WTC11 (cell line): ENCODE results near the gene UBA1. TPM values are rescaled to one million over a fixed set of nuclear protein-coding genes. Genes with fewer than 3 reads are reported as not detected.

Experiments used
- ATAC-seq: fragments of 200-7000 bp; cut with Tn5 transposase; 2 replicates; pipeline ENCODE4 v1.10.0; 2021; ENCODE audit warnings: mild to moderate bottlenecking, moderate library complexity
- CTCF ChIA-PET: fragments of 300-600 bp; sonication (Branson Sonifier 250); formaldehyde crosslinking; loops from one replicate; lab custom pipeline; 2021; ENCODE audit warnings: antibody characterized with exemption; lab: Charles Lee
- POLR2A ChIA-PET: fragments of 350-600 bp; sonication (Branson Sonifier 250); formaldehyde crosslinking; loops from one replicate; lab custom pipeline; 2021; ENCODE audit warnings: antibody characterized with exemption; lab: Charles Lee
- DNase-seq: peaks from one replicate; pipeline ENCODE4 v3.0.0; 2021; ENCODE audit warnings: low spot score
- H3K27ac Mint-ChIP-seq: 2 replicates; pipeline ENCODE4 v1.8.0; 2021; ENCODE audit warnings: mixed read lengths
- H3K27me3 Mint-ChIP-seq: 2 replicates; pipeline ENCODE4 v1.8.0; 2021; ENCODE audit warnings: low read depth, mild to moderate bottlenecking, moderate library complexity, mixed read lengths
- H3K36me3 Mint-ChIP-seq: 2 replicates; pipeline ENCODE4 v1.8.0; 2021; ENCODE audit warnings: mixed read lengths
- H3K4me1 Mint-ChIP-seq: 2 replicates; pipeline ENCODE4 v1.8.0; 2022; ENCODE audit warnings: mixed read lengths
- H3K4me3 Mint-ChIP-seq: 2 replicates; pipeline ENCODE4 v1.8.0; 2021; ENCODE audit warnings: mild to moderate bottlenecking, moderate library complexity, mixed read lengths
- H3K9me3 Mint-ChIP-seq: 2 replicates; pipeline ENCODE4 v1.8.0; 2021; ENCODE audit warnings: mixed read lengths
- ESRRA ChIP-seq: sonication (generic); formaldehyde crosslinking; IDR thresholded peaks from 2 replicates; pipeline ENCODE4 v1.8.1; 2022; ENCODE audit warnings: mild to moderate bottlenecking, missing genetic modification reagents, borderline replicate concordance
- MXD4 ChIP-seq: fragments of 250-450 bp; sonication (Bioruptor Pico); IDR thresholded peaks from 2 replicates; pipeline ENCODE4 v1.8.0; 2021; ENCODE audit warnings: mild to moderate bottlenecking, moderate library complexity, borderline replicate concordance
- NFATC4 ChIP-seq: fragments of 250-450 bp; sonication (Bioruptor Pico); IDR thresholded peaks from 2 replicates; pipeline ENCODE4 v1.9.0; 2021; ENCODE audit warnings: mild to moderate bottlenecking
- NFE2L1 ChIP-seq: sonication (generic); formaldehyde crosslinking; IDR thresholded peaks from 2 replicates; pipeline ENCODE4 v1.8.1; 2023; ENCODE audit warnings: missing genetic modification reagents
- ZNF232 ChIP-seq: sonication (generic); formaldehyde crosslinking; IDR thresholded peaks from 2 replicates; pipeline ENCODE4 v1.8.0; 2022; ENCODE audit warnings: mild to moderate bottlenecking, missing genetic modification reagents
- ZNF263 ChIP-seq: sonication (generic); formaldehyde crosslinking; IDR thresholded peaks from 2 replicates; pipeline ENCODE4 v1.8.1; 2022; ENCODE audit warnings: low read depth, mild to moderate bottlenecking, moderate library complexity, missing genetic modification reagents
- ZNF396 ChIP-seq: fragments of 250-450 bp; sonication (Bioruptor Pico); IDR thresholded peaks from 2 replicates; pipeline ENCODE4 v1.8.0; 2021; ENCODE audit warnings: mild to moderate bottlenecking, moderate library complexity, borderline replicate concordance
- ZNF671 ChIP-seq: fragments of 250-450 bp; sonication (Bioruptor Pico); IDR thresholded peaks from 2 replicates; pipeline ENCODE4 v1.8.0; 2021; ENCODE audit warnings: mild to moderate bottlenecking
- total RNA-seq: library from RNA; stranded (reverse); gene quantifications from 3 replicates; pipeline ENCODE4 v1.2.3, GENCODE V29; 2021
- TF ChIP-seq, protein P1 (sequence below): fragments of 250-450 bp; sonication (Bioruptor Pico); IDR thresholded peaks from 2 replicates; pipeline ENCODE4 v1.9.0; 2021; ENCODE audit warnings: mild to moderate bottlenecking
- TF ChIP-seq, protein P2 (sequence below): sonication (generic); formaldehyde crosslinking; conservative IDR thresholded peaks from 2 replicates; pipeline ENCODE4 v1.8.1; 2023; ENCODE audit warnings: mild to moderate bottlenecking, low read depth, missing genetic modification reagents, moderate library complexity
- TF ChIP-seq, protein P3 (sequence below): sonication (generic); formaldehyde crosslinking; IDR thresholded peaks from 2 replicates; pipeline ENCODE4 v1.8.1; 2023; ENCODE audit warnings: mild to moderate bottlenecking, missing genetic modification reagents
- TF ChIP-seq, protein P4 (sequence below): sonication (generic); formaldehyde crosslinking; IDR thresholded peaks from 2 replicates; pipeline ENCODE4 v1.8.1; 2022; ENCODE audit warnings: missing genetic modification reagents, borderline replicate concordance
- TF ChIP-seq, protein P5 (sequence below): sonication (generic); formaldehyde crosslinking; IDR thresholded peaks from 2 replicates; pipeline ENCODE4 v1.8.1; 2022; ENCODE audit warnings: low read depth, missing genetic modification reagents, borderline replicate concordance
- TF ChIP-seq, protein P6 (sequence below): fragments of 250-450 bp; sonication (Bioruptor Pico); IDR thresholded peaks from 2 replicates; pipeline ENCODE4 v1.9.0; 2021; ENCODE audit warnings: mild to moderate bottlenecking
- TF ChIP-seq, protein P7 (sequence below): sonication (generic); formaldehyde crosslinking; IDR thresholded peaks from 2 replicates; pipeline ENCODE4 v1.8.0; 2022; ENCODE audit warnings: mild to moderate bottlenecking, missing genetic modification reagents
- TF ChIP-seq, protein P8 (sequence below): fragments of 250-450 bp; sonication (Bioruptor Pico); conservative IDR thresholded peaks from 2 replicates; pipeline ENCODE4 v1.9.0; 2021; ENCODE audit warnings: mild to moderate bottlenecking

Gene UBA1
- total RNA-seq, 1 experiment from 2014 or later: 379 TPM

DNA sequence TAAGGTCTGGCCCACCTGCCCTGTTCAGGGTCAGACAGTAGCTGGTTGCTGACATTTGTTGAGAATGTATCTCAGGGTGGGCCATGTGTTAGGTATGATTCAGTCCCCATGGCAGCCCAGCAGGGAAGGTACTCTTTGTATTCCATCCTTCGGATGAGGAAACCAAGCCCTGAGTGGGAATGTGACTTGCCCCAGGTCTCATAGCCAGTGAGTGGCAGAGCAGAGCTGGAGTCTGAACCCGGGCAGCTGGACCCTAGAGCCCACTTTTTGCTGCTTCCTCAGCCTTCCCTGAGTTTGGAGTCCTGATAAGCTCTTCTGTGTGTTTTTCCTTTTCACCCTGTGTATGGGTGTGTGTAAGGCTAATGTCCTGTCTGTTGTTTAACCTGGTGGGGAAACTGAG lies 21.6 kb upstream of the UBA1 start (continued):
- TF ChIP-seq, protein P1, sequence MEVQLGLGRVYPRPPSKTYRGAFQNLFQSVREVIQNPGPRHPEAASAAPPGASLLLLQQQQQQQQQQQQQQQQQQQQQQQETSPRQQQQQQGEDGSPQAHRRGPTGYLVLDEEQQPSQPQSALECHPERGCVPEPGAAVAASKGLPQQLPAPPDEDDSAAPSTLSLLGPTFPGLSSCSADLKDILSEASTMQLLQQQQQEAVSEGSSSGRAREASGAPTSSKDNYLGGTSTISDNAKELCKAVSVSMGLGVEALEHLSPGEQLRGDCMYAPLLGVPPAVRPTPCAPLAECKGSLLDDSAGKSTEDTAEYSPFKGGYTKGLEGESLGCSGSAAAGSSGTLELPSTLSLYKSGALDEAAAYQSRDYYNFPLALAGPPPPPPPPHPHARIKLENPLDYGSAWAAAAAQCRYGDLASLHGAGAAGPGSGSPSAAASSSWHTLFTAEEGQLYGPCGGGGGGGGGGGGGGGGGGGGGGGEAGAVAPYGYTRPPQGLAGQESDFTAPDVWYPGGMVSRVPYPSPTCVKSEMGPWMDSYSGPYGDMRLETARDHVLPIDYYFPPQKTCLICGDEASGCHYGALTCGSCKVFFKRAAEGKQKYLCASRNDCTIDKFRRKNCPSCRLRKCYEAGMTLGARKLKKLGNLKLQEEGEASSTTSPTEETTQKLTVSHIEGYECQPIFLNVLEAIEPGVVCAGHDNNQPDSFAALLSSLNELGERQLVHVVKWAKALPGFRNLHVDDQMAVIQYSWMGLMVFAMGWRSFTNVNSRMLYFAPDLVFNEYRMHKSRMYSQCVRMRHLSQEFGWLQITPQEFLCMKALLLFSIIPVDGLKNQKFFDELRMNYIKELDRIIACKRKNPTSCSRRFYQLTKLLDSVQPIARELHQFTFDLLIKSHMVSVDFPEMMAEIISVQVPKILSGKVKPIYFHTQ (CRISPR knock-in tag): no peak

DNA sequence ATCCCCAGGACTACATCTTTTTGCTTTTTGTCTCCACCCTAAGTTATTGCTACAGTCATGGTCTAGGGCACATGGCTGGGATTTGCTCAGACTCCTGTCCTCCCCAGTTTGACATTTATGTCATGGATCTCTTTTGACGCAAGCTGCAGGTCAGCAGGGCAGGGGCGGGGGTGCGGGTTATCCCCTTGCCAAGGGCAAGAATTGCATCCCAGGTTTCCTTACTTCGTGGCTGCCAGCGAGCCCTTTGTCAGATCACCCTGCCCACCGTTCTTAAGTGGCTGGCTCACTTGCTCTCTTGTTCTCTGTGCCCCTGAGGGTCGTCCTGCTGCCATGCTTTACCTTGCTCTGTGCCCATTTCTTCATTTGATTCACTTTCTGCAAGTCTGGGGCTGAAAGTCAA lies 21.1 kb upstream of the UBA1 start:
- Mint-ChIP-seq H3K27me3 (no peaks in the 10 kb centered on the region), H3K36me3 (peaks cover 12% of the 10 kb centered on the region), H3K4me3 (no peak overlapping the region), H3K9me3 (no peaks in the 10 kb centered on the region), H3K27ac (no peak overlapping the region), H3K4me1 (no peaks in the 10 kb centered on the region)
- no peak for DNase-seq
- ChIA-PET POLR2A (no interaction called here), CTCF (interaction anchor here (1.1 kb wide), 1 partner anchor 28 kb away, joined by 3 read pairs; the partner anchor contains the start of genes NDUFB11 and RBM10)
- TF ChIP-seq ESRRA (CRISPR knock-in tag) (no peak), ZNF396 (CRISPR knock-in tag) (no peak), ZNF232 (CRISPR knock-in tag) (no peak), NFATC4 (CRISPR knock-in tag) (no peak), NFE2L1 (CRISPR knock-in tag) (no peak), MXD4 (CRISPR knock-in tag) (no peak), ZNF263 (CRISPR knock-in tag) (no peak), ZNF671 (CRISPR knock-in tag) (no peak)
- TF ChIP-seq, protein P2, sequence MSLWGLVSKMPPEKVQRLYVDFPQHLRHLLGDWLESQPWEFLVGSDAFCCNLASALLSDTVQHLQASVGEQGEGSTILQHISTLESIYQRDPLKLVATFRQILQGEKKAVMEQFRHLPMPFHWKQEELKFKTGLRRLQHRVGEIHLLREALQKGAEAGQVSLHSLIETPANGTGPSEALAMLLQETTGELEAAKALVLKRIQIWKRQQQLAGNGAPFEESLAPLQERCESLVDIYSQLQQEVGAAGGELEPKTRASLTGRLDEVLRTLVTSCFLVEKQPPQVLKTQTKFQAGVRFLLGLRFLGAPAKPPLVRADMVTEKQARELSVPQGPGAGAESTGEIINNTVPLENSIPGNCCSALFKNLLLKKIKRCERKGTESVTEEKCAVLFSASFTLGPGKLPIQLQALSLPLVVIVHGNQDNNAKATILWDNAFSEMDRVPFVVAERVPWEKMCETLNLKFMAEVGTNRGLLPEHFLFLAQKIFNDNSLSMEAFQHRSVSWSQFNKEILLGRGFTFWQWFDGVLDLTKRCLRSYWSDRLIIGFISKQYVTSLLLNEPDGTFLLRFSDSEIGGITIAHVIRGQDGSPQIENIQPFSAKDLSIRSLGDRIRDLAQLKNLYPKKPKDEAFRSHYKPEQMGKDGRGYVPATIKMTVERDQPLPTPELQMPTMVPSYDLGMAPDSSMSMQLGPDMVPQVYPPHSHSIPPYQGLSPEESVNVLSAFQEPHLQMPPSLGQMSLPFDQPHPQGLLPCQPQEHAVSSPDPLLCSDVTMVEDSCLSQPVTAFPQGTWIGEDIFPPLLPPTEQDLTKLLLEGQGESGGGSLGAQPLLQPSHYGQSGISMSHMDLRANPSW (CRISPR knock-in tag): no peak
- TF ChIP-seq, protein P3, sequence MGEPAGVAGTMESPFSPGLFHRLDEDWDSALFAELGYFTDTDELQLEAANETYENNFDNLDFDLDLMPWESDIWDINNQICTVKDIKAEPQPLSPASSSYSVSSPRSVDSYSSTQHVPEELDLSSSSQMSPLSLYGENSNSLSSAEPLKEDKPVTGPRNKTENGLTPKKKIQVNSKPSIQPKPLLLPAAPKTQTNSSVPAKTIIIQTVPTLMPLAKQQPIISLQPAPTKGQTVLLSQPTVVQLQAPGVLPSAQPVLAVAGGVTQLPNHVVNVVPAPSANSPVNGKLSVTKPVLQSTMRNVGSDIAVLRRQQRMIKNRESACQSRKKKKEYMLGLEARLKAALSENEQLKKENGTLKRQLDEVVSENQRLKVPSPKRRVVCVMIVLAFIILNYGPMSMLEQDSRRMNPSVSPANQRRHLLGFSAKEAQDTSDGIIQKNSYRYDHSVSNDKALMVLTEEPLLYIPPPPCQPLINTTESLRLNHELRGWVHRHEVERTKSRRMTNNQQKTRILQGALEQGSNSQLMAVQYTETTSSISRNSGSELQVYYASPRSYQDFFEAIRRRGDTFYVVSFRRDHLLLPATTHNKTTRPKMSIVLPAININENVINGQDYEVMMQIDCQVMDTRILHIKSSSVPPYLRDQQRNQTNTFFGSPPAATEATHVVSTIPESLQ: no peak
- TF ChIP-seq, protein P4, sequence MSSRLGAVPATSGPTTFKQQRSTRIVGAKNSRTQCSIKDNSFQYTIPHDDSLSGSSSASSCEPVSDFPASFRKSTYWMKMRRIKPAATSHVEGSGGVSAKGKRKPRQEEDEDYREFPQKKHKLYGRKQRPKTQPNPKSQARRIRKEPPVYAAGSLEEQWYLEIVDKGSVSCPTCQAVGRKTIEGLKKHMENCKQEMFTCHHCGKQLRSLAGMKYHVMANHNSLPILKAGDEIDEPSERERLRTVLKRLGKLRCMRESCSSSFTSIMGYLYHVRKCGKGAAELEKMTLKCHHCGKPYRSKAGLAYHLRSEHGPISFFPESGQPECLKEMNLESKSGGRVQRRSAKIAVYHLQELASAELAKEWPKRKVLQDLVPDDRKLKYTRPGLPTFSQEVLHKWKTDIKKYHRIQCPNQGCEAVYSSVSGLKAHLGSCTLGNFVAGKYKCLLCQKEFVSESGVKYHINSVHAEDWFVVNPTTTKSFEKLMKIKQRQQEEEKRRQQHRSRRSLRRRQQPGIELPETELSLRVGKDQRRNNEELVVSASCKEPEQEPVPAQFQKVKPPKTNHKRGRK (CRISPR knock-in tag): no peak
- TF ChIP-seq, protein P5, sequence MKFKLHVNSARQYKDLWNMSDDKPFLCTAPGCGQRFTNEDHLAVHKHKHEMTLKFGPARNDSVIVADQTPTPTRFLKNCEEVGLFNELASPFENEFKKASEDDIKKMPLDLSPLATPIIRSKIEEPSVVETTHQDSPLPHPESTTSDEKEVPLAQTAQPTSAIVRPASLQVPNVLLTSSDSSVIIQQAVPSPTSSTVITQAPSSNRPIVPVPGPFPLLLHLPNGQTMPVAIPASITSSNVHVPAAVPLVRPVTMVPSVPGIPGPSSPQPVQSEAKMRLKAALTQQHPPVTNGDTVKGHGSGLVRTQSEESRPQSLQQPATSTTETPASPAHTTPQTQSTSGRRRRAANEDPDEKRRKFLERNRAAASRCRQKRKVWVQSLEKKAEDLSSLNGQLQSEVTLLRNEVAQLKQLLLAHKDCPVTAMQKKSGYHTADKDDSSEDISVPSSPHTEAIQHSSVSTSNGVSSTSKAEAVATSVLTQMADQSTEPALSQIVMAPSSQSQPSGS (CRISPR knock-in tag): no peak
- TF ChIP-seq, protein P6, sequence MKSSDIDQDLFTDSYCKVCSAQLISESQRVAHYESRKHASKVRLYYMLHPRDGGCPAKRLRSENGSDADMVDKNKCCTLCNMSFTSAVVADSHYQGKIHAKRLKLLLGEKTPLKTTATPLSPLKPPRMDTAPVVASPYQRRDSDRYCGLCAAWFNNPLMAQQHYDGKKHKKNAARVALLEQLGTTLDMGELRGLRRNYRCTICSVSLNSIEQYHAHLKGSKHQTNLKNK (CRISPR knock-in tag): no peak
- TF ChIP-seq, protein P7, sequence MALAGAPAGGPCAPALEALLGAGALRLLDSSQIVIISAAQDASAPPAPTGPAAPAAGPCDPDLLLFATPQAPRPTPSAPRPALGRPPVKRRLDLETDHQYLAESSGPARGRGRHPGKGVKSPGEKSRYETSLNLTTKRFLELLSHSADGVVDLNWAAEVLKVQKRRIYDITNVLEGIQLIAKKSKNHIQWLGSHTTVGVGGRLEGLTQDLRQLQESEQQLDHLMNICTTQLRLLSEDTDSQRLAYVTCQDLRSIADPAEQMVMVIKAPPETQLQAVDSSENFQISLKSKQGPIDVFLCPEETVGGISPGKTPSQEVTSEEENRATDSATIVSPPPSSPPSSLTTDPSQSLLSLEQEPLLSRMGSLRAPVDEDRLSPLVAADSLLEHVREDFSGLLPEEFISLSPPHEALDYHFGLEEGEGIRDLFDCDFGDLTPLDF: no peak
- TF ChIP-seq, protein P8, sequence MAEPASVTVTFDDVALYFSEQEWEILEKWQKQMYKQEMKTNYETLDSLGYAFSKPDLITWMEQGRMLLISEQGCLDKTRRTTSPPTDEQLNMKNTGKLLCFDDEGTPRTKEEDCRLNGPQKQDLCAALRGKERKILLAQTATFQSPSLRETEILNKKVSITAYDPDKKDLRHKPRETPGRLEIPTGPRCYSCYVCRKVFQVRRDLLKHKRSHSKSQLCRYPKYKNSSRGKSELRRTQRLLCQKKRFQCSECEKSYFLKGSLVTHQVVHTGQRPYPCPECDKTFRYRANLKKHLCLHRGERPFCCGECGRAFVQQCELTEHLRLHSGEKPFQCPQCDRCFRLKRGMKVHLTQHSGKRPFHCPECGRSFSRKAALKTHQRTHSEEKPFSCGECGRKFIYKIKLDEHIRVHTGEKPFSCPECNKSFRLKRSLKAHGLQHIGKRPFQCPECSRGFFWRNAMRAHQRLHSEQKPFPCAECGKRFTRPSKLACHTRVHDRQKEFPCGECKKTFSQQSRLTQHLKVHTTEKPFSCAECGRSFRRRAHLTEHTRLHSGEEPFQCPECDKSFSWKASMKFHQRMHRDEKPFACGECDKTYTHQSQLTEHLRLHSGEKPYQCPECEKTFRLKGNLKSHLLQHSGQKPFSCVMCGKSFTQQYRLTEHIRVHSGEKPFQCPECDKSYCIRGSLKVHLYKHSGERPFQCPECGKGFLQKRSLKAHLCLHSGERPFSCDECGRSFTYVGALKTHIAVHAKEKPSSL (CRISPR knock-in tag): no peak
- no peak for ATAC-seq
